GM19043 (cell line): ENCODE results near the gene CNBD2.
"Not testable (repeated sequence)": the region's sequence is repeated elsewhere in the genome, so short reads cannot be mapped to it uniquely, and the experiment has no call there.

Experiments used
- ATAC-seq: cut with Tn5 transposase; IDR thresholded peaks from one replicate; pipeline ENCODE4 v1.9.1; 2021; ENCODE audit warnings: low read depth; ENCODE audit not compliant: unreplicated experiment

CNBD2 gene

DNA sequence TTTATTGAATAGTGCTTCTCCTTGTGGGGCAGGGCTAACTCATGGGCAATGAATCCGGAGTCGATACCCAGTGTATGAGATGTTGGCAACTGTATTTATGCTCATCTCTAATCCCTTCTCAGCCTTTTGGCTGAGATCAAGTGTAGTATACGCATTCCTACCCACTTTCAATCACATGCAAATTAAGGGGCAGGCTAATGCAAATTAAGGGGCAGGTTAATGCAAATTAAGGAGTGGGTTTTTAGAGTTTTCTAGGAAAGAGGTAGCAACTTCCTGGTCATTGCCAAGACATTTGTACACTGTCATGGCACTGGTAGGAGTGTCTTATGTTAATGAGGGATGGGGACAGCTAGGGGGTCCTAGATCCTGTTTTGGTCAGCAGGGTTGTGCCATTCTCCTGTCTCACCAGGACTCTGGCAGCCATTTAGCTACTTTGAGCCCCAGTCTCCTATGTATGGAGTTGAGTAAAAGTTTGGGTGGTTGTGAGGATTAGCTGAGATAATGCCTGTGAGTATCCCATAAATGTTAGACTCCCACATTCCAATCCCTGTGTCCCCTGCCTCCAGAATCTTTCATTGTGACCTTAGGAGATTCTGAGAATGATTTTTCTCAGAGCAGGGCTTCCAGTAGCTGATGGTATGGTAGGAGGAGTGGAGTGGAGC is at the start of gene CNBD2:
CNBD2 (plus strand) TSS at position 612 of the 662 bp plus-strand sequence. CDS start 173 bp downstream, outside the sequence.
- no peak for ATAC-seq

DNA sequence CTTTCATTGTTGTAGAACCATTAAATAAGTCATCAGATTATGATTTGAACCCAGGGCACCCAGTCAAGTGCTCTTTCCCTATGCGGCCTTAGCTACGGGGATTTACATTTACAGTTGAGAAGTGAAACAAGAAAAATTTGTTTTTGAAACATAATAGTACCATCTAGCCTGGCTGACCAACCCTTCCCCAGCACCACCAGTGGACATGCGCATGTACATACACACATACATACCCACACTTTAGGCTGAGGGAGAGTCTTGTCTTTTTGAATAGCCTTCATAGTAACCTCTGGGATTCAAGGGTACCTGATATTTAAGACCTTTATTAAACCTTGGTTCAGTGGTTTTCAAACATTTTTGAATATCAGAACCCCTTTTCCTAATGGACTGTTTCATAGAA is 47.9 kb upstream of the CNBD2 start:
- ATAC-seq, result no peak

DNA sequence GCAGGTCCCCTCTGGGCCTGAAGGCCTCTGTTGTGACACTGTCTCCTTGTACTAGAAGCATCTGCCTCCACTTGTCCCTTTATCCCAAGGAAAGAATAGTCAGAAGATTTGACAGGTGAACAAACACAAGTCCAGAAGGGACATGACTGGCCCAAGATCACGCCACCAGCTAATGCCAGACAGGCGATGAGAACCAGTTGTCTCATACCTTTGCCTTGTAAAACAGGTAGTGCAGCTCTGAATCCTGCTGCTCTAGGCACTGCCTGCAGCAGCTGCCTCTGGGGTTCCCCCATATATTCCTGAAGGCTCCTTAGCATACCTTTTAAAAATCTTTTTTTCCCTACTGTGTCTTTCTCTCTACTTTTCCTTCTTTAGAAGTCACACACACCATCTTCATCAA is 39.1 kb upstream of the CNBD2 start:
- ATAC-seq, result no peak

DNA sequence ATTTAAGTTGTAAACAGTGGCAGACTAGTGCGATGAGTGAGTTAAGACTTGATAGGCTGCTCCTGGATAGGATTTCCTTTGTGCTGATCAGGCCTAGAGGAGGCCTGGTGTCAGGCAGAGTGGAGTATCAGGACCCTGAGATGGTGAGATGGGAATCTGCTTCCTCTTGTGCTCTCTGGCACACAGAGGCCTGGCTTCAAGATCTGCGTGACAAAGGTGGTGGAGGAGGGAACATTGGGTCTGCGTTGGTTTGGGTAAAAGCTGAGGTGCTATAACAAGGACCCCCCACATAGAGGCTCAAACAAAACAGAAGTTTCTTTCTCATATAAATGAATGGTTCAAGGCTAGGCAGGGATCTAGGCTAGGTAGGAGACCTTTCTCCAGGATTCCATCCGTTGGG is 34.3 kb upstream of the CNBD2 start:
- no peak for ATAC-seq

DNA sequence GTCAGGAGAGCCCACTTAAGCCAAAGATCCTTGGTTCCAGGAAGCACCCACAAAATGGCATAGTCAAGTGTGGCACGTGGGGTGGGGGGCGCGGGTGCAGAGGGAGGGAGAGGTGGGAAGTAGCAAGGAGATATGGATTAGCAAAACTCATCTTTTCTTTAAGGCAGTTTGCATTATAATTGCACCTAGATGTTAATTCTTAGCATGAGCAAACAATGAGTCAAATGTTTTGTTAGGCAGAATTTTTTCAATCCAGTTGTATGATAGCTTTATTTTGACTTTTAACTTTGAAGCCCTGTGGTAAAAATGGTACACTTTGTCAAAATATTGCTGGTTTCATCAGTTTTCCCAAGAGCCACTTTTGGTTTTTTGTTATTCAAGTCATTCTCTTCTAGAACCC is 29.1 kb upstream of the CNBD2 start:
- no peak for ATAC-seq

DNA sequence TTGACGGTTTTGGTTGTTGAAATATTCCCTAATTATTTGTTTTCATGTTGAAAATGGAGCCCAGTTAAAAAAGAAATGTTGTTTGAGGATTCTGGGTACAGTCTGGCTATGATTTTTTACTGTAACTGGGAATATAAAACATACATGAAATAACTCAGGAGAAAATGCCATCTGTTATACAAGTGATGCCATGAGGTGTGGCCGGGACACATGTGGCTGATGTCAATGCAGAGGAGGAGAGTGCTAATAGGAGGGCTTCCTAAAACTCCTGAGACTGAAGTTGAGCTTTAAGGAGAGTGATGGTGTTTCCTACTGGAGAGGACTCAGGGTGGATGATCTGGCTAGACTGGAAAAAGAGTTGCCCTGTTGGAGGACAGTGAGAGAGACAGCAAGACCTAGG is 26.8 kb upstream of the CNBD2 start:
- no peak for ATAC-seq

DNA sequence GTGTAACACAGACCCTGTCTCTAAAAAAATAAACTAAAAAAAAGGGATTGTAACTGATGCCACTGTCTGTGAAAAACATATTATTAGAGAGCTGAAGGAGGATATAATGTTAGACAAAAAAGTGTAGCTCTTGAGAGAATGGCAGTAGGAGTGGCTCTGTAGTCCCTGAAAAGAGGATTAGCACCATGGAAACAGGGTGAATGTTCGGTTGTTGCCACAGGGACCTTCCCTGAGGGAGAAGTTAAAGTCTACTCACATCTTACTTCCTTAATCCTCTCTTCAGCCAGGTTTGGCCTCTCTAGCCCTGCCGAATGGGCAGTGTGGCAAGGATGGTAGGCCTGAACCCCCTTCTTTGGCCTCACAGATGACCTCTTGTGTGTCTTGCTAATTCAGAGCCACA is 26.1 kb upstream of the CNBD2 start:
- no peak for ATAC-seq

DNA sequence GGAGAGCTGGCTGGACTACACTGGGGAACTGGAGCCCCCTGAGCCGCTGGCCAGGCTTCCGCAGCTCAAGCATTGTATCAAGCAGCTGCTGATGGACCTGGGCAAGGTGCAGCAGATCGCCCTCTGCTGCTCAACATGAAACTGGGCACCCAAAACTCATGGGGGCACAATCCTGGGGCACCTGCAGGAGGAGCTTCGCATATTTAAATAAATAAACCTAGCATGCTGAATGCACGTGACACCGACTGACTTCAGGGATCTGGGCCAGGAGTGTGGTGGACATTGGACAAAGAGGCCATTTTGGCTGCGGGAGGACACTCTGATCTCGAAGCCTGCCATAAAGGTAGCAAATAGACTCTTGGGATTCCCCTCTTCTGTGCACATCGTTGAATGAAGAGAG is 20.9 kb upstream of the CNBD2 start:
- no peak for ATAC-seq

DNA sequence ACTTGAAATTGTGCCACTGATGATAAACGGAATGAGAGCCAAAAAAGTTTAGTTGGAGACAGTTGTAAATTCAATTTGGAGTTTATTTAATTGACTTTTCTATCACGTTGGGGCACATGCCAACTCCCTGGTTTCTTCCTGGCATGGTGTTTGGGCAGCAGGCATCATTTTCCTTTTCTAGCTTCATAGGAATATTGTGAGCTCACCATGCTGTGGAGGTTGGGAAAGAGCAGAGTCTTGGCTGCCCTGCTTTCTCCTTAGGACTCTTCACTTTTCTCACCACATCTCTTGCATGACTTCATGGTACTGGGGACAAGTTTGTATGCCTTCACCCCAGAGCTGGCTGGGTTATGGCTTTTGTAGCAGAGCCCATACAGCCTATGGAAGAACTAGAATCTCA is 20.5 kb upstream of the CNBD2 start:
- ATAC-seq, result no peak

DNA sequence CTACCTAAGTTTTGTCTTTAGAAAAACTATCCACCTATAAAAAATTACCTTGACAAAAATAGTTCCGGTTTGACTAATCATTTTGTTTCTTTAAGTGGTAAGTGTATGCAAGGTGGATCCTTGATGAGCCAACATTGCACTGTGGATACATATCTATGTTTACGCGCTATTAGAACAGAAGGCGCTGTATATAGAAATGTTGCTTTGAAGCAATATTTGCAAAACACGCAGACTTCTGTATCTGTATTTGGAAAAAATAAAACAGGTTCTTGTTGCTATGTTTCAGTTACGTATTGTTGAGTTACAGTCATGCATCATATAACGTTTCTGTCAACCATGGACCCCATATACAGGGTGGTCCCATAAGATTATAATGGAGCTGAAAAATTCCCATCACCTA is 18.3 kb upstream of the CNBD2 start:
- no peak for ATAC-seq

DNA sequence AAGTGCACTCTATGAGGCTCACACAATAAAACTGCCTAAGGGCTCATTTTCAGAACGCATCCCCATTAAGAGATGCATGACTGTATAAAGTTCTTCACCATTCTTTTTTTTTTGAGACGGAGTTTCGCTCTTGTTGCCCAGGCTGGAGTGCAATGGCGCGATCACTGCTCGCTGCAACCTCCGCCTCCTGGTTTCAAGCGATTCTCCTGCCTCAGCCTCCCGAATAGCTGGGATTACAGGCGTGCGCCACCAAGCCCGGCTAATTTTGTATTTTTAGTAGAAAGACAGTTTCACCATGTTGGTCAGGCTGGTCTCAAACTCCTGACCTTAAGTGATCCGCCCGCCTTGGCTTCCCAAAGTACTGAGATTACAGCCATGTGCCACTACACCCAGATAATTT is 16.3 kb upstream of the CNBD2 start:
- not testable (repeated sequence) for ATAC-seq

DNA sequence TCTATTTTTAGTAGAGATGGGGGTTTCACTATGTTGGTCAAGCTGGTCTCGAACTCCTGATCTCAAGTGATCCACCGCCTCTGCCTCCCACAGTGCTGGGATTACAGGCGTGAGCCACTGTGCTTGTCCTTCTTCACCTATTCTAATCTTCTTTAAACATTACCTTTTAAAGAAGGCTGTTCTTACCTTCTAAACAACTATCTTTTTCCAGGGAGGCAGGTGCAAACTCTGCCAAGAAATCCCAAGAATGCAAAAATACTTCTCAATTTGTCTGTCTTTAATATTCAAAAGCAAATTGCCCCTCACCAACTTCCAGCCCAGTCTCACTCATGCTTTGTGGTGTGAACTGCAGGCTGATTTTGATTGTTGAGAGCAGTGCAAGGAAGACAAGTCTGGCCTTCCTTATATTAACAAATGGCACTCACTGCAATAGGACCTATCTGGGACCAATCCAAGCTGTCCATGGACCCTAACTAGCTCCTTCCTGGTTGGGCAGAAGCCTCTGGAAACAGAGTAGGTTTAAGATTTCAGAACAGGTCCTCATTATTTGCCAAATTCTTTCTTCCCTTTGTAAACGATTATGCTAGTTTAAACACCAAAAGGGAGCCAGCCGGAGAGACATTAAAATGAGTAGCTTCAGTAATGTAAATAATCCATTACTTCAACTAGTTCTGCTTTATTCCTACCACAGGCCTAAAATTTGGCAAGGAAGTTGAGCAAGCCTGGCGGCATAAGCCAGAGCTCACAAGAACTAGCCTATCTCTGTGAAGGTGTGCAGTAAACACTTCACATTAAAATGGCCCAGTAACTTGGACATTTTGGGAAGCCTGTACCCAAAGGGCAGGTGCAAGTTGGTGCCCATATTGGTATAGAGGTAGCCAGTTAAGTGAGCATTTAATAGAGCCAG is 15.7 kb upstream of the CNBD2 start:
- no peak for ATAC-seq

DNA sequence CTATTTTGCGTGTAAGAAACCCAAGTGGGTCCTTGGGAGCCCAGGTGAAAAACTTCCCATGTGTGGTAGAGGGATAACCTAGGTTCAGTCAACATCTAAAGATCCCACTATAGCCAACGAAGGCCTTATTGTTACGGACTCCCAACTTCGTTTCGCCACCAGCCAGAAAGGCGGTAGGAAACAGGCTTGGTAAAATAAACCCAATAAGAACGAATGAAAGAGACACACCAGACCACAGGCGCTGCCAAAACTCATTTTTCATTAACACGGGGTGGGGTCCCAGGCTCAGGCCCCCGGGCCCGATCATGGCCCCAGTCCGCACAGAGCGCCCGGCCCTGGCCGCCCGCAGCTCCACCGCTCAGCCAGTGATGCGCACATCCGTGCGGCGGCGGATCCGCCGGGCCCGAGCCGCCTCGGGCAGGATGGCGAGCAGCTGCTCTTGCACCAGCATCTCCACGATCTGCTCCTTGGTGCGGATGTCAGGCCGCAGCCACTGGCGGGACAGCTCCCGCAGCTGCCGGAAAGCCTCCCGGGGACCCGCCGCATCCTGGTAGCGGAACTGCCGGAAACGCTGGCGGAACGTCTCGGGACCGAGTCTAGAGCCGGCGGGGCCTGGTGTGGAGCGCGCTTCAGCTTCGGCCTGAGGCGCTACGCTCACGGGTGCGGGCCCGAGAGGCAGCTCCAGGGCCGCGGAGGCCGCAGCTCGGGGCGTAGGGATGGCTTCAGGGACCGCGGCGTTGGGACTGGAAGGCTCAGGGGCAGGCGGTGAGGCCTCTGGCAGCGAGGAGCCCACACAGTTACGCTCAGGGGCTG is 14.8 kb upstream of the CNBD2 start:
- ATAC-seq, result no peak

DNA sequence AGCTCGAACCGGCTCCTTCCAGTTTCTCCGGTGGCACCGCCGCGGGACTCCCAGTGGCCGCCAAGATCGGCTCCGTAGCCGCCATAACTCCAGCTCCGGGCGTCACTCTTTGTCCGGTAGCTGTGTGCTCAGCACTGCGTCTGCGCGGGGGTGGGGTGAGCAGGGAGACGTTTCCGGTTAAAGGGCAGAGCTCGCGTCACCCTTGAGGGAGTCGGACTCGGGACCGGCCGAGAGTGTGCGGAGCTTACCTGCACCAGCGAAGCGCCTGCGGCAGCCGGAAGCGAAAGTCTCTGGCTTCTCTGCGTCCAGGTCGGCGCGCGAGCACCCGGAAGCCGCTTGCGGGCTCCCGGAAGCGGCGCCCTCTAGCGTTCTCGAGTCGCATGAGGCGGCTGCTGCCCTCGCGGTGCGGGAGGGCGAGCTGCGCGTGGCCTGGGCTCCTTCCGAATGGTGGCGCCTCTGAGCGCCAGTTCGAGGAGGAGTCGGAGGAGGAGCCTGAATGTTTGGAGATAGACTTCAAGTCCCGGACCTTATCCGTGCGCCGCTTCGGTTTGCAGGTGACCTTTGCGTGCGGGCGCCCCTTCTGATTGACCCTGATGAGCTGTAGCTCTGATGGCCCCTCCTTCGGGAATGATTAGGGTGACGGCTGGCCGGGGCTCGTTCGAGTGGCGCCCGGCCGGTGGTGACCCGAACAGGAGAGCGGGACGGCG is 14.0 kb upstream of the CNBD2 start, which contains the start of gene SCAND1:
SCAND1 (minus strand) TSS at position 303 of the 707 bp plus-strand sequence; CDS start at position 85, 218 bp downstream.
- ATAC-seq, result peak; percentile 93

DNA sequence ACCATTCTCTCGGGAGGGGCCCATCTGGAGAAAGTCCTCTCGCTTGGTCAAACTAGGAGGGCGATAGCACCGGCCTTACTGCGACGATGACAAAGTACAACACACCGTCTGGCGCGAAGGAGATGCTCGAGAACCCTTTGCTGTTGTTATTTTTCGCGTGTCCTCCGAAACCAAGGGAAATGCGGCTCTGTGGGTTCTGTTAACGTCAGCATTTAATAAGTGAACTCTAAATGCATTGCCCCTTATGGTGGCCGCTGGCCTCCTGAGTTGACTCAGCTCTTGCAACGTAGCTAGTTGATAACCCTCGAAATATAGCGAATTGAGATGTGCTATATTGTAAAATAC is 13.5 kb upstream of the CNBD2 start:
- ATAC-seq, result no peak

DNA sequence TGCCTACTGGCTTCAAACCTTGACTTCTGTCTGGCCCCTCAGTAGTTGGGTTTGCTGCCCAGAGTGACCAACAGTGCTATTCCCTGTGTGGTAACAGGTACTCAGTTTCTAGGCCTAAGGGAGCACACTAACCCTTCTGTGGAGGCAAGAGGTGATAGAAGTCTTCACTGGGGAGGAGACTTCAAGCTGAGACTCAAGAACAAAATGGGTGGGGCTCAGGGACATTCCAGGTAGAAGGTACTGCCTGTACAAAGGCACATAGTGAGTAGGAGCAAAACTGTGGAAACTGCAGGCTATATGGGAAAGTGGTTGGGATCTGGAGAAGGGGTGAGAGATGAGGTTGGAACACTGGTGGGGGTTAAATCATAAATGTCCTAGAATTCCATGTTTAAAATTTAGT is 11.8 kb upstream of the CNBD2 start:
- ATAC-seq, result no peak

DNA sequence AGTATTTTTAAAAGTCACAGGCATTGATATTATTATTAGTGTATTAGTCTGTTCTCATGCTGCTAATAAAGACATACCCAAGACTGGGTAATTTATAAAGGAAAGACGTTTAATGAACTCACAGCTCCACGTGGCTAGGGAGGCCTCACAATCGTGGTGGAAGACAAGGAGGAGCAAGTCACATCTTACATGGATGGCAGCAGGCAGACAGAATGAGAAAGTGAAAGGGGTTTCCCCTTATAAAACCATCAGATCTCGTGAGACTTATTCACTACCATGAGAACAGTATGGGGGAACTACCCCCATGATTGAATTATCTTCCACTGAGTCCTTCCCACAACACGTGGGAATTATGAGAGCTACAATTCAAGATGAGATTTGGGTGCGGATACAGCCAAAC is 9.1 kb upstream of the CNBD2 start:
- ATAC-seq, result not testable (repeated sequence)

DNA sequence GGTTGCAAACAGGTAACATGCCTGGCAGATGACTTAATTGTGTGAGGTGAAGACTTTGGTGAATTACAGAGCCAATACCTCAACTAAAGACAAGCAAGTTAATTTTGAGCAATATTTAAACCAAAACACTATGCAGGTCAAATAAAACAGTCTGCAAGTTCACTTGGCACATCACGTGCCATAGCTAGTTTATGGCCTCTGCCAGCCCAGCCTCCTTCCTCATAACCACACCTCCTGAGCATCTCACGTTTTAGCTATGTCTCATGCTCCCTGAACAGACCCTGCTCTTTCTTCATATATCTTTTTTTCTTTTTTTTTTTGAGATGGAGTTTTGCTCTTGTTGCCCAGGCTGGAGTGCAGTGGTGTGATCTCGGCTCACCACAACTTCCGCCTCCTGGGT is 4.5 kb upstream of the CNBD2 start:
- ATAC-seq, result no peak

DNA sequence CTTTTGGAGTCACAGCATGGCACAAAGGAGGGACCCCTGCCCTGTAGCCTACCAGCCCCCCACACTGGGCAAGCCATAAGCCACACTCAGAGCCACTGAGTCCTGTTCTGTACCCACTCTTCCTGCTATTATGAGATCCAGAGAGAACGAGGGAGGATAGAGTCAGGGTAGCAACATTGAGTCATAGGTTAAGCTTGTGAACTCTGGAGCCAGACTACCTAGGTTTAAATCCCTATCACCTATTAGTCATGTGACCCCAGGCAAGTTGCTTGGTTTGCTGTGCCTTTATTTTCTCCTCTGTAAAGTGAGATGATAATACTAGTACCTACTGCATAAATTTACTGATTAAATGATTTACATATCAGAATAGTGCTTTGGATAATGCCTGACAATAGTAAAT is 540 bp downstream of the CNBD2 start:
- ATAC-seq, result no peak

DNA sequence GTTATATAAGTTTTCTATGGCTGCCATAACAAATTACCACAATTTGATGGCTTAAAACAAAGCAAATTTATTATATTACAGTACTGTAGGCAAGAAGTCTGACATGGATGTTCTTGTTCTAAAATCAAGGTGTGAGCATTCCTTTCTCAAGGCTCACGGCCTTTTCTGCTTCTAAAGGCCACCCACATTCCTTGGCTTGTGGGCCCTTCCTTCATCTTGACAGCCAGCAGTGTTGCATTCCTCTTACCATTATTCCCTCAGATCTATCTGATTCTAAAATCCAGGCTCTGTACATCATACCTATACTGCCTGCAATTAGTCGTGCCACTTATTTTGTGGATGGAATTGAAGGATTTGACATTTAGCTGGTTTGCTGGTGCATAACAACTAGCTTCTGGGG is 3.6 kb downstream of the CNBD2 start:
- no peak for ATAC-seq

DNA sequence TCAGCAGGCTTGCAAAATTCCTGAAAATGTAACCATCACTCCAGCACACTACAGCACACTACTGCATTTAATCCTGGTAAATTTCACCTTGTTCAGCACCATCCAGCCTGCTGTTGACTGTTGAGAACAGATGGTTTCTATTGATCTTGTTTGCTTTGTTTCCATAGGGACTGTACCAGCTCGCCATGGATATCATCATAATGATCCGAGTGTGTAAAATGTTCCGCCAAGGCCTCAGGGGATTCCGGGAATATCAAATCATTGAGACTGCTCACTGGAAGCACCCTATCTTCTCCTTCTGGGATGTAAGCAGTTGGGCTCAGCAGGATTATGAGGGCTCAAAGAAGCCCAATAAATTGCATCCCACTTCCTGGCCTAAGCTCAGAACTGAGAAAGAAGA is 4.1 kb downstream of the CNBD2 start:
- ATAC-seq, result no peak
